NCI-H2227 (cell line): ENCODE measurements around the gene SCD5.

Source experiments
- DNase-seq: peaks from one replicate; lab custom pipeline; 2025; ENCODE audit not compliant: unreplicated experiment; lab: John Stamatoyannopoulos, UW

SCD5 gene

DNA sequence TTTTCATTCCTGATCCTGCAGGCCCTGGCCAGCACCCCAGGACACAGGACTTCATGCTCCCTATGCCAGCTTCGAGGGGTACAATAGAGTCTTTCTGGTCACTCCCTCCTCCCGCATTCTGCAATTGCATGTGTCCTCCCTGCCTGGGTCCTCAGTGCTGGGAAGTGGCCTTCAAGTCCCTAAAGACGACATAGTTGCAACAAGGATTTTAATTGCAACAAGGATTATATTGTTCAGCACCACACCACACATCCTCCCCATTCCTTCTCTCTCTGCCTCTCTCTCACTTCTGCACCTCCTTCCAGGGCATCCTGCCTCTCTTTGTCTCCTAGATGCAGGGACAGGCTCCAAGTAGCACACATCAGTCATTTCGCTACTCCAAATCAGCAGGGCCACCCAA is 25.5 kb downstream of the SCD5 start:
- no peak for DNase-seq

DNA sequence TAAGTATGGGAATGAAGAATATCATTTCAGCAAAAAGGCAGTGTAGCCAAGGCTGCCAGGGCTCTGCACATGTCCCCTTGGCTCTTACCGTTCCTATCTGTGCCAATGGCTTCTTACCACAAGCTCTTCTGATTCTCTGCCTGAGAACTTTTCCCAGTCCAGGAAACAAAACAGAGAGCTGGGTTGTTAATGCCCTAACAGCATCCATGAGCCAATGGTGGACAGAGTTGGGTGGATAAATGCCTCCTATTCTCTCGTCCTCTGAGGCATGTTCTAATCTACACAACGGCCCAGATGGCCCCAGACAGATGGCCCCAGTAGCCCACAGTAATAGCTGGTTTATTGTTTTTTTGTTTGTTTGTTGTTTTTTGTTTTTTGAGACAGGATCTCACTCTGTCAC is 28.0 kb downstream of the SCD5 start:
- DNase-seq: no peak

DNA sequence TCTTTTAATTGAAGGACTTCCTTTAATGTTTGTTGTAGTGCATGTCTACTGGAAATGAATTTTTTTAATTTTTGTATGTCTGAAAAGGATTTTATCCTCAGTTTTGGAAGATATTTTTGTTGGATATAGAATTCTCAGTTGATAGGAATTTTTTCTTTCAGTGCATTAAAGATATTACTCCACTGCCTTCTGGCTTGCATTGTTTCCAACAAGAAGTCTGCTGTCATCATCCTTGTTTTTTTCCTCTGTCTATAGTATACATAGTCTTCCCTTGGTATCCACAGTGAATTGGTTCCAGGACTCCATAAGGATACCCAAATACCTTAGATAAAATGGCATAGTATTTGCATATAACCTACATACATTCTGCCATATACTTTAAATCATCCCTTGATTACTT is 33.5 kb downstream of the SCD5 start:
- DNase-seq: no peak

DNA sequence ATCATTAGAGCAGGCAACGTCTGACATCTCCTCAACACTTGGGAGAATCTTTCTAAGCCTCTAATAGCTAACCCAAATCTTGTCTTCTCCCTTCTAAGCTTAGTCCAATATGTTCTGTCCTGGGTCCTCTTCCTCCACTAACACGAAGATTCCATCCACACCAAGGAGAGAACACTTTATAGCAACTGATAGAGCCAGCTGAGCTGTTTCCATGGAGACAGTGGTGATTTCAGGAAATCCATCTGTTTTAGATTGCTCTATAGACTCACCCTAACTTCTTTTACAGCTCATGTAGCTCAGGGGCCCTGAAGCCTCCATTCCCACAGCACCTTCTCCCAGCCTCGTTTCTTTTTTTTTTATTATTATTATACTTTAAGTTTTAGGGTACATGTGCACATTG is 37.4 kb downstream of the SCD5 start:
- DNase-seq: peak; percentile 5

GRCh38 chr4:82758701-82759685 is 39.6 kb downstream of the SCD5 start:
- DNase-seq: no peak

DNA sequence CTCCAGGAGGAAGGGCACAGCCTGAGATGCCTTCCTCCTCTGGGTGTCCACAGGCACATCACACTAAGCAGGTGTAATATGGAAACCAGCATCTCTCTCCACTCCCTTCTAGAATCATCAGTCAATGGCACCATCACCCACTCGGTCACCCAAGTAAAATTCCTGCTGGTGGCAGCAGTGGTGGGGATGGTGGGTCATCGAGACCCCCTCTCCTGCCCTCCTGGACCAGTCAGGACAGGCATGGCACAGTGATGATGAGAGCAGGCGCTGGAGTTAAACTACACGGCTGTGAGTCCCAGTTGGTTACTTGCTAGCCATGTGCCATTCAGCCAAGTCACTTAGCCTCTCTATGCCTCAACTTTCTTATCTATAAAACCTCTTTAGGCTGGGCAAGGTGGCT is 42.5 kb downstream of the SCD5 start:
- DNase-seq: no peak

DNA sequence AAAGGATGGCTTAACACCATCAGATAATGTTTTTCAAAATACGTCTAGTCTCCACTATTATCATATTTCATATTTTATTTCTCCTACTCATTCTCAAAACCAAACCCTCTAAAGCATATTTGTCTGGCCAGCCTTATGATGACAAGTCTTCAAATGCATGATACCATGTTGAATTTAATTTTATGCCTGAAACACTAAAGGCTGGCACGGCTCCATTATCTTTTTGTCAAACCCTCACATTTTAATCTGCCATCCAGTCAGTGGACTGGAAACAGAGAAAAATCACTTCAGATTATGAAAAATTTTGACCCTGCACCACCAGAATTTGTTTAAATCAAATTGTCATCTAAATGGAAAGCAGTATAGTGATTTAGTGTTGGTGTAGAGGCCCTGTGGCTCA is 42.9 kb downstream of the SCD5 start:
- no peak for DNase-seq

GRCh38 chr4:82754513-82755165 is 44.0 kb downstream of the SCD5 start:
- no peak for DNase-seq

- DNase-seq: peak; percentile 25
Observed at GRCh38 chr4:82753725-82754410, 44.7 kb downstream of the SCD5 start.

- DNase-seq: no peak
Observed at GRCh38 chr4:82753238-82753637, 45.4 kb downstream of the SCD5 start.

- no peak for DNase-seq
Observed at GRCh38 chr4:82748810-82749470, 49.7 kb downstream of the SCD5 start.

- DNase-seq: no peak
Observed at GRCh38 chr4:82747686-82748575, 50.7 kb downstream of the SCD5 start.

- DNase-seq: no peak
Observed at GRCh38 chr4:82746705-82747574, 51.7 kb downstream of the SCD5 start.

GRCh38 chr4:82745173-82745842 is 53.3 kb downstream of the SCD5 start:
- no peak for DNase-seq

GRCh38 chr4:82744284-82744968 is 54.2 kb downstream of the SCD5 start:
- no peak for DNase-seq

- DNase-seq: no peak
Observed at GRCh38 chr4:82741188-82741587, 57.4 kb downstream of the SCD5 start.

GRCh38 chr4:82739287-82740190 is 59.1 kb downstream of the SCD5 start:
- DNase-seq: no peak
